ENCODE results near the gene CACNA1H.

CACNA1H gene

DNA sequence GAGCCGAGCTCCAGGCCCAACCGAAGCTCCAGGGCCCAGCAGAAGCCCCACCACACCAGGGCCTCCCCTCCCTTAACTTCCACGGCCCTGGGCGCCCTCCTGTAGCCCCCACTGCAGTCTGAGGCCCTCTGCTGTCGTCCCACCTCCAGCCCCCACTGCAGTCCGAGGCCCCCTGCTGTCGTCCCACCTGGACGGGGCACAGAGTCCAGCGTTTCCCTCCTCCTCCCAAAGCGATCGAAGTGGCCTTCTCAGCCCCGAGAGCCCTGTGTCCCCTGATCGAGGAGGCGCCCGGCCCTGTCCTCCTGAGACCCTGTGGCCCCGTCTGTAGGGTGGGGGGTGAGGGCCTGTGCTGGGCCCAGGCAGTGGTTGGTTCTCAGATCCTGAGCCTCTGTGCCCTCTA lies 25.8 kb upstream of the CACNA1H start:
- no peak overlapping the region for H3K27ac ChIP-seq

DNA sequence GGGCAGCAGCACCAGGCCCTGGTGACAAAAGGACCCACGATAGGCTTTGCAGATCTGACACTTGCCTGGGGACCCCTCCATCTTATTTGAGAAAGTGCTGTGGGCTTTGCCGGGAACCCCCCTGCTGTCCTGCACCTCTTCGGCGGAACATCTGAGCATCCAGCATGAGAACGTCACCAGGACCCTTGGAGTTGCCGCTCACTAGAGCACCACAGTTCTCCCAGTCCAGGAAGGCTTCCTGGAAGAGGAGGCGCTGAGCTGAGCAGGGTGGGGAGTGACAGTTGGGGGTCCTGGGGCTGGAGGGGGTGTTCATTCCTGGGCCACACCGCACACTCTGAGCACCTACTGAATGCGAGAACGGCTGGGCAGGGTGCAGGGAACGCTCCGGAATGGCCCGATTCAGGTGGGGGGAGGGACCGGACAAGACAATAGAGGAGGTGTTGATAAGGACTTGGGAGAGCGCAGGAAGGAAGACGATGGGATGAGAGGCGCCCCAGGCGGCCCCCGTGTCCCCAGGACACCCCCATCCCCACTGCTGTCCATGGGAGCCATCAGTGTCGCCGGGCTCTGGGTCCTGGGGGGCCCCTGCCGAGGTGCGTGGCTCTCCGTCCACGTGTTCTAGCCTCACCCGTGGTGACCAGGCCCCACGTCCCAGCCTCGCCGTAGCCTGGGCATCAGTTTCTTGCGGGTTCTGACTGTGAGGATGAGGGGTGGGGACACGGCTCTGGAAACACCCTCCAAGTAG lies 24.8 kb upstream of the CACNA1H start:
- TF ChIP-seq CTCF (conservative IDR thresholded peaks at IDR 0.05) = no peak
- no peak overlapping the region for H3K27ac ChIP-seq

More for the DNA sequence above, 25.8 kb upstream of the CACNA1H start:
- no peak for TF ChIP-seq CTCF (conservative IDR thresholded peaks at IDR 0.05)

GRCh38 chr16:1129106-1129960 lies 23.6 kb upstream of the CACNA1H start:
- no peak for TF ChIP-seq CTCF (conservative IDR thresholded peaks at IDR 0.05)
- H3K27ac ChIP-seq = no peak overlapping the region

- no peak overlapping the region for H3K27ac ChIP-seq
- TF ChIP-seq CTCF (conservative IDR thresholded peaks at IDR 0.05) = no peak
Measured at GRCh38 chr16:1130382-1130781, 22.5 kb upstream of the CACNA1H start.

GRCh38 chr16:1131378-1131994 lies 21.4 kb upstream of the CACNA1H start:
- no peak for TF ChIP-seq CTCF (conservative IDR thresholded peaks at IDR 0.05)
- H3K27ac ChIP-seq = no peak overlapping the region

DNA sequence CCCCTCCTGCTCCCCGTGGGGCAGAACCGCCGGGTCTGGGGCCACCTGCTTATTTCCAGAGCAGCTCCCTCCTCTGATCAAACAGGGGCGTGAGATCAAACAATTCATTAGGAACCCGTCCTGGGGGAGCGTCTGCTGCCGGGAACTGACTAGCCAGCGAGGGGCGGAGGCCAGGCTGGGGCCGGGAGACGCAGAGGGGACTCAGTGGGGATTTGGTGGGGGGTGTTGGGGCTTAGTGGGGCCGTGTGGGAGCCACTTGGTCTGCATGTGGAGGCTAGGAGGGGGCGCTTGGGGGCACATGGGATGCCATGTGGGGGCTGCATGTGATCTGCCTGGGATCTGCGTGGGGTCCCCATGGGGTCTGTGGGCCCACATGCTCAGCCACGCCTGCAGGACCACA lies 20.5 kb upstream of the CACNA1H start:
- no peak for TF ChIP-seq CTCF (conservative IDR thresholded peaks at IDR 0.05)
- no peak overlapping the region for H3K27ac ChIP-seq

DNA sequence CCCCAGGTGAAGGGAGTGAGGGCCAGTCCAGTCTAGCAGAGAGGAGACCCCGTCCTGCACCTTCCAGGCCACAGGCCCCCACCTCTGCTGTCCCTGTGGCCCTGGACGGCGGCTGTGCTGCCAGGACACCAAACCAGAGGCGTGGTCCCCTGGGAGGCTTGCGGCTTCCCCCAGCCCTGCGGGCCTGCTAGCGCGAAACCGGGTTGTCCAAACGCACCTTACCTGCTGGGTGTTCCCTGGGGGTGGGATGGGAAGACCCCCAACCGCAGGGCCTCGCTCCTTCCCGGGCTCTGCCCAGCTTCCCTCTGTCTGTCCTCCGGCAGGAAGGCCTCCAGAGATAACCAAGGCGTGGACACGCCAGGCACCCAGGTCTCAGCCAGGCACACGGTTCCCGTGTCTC lies 19.6 kb upstream of the CACNA1H start:
- TF ChIP-seq CTCF (conservative IDR thresholded peaks at IDR 0.05) = no peak
- H3K27ac ChIP-seq = no peak overlapping the region
